ENCODE data around the gene SRSF3. TPM values are rescaled to one million over a fixed set of nuclear protein-coding genes. Genes with fewer than 3 reads are reported as not detected.
"Not testable (repeated sequence)": the region's sequence is repeated elsewhere in the genome, so short reads cannot be mapped to it uniquely, and the experiment has no call there.

Gene SRSF3
- total RNA-seq, 4 donors from 2014 or later, result 101 to 156 (median 142) TPM

DNA sequence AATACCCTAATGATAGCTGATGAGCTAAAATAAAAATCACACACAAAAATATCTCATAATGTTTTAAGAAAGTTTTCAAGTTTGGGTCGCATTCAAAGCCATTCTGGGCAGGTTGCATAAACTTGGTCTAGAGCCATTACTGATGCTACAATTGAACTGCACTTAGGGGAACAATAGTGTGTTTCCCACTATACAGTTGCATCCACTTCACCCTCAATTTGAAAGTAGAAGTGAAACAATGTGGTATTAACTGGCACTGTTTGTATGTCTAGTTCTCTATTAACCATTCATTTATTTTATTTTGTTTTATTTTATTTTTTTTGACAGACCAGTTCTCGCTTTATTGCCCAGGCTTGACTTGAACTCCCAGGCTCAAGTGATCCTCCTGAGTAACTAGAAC lies 23.9 kb upstream of the SRSF3 start:
- no peak overlapping the region for H3K4me3 ChIP-seq
- no peaks in the 10 kb centered on the region for H3K36me3 ChIP-seq
- no peak for TF ChIP-seq POLR2A (IDR thresholded peaks at IDR 0.05)
- TF ChIP-seq, protein P1, sequence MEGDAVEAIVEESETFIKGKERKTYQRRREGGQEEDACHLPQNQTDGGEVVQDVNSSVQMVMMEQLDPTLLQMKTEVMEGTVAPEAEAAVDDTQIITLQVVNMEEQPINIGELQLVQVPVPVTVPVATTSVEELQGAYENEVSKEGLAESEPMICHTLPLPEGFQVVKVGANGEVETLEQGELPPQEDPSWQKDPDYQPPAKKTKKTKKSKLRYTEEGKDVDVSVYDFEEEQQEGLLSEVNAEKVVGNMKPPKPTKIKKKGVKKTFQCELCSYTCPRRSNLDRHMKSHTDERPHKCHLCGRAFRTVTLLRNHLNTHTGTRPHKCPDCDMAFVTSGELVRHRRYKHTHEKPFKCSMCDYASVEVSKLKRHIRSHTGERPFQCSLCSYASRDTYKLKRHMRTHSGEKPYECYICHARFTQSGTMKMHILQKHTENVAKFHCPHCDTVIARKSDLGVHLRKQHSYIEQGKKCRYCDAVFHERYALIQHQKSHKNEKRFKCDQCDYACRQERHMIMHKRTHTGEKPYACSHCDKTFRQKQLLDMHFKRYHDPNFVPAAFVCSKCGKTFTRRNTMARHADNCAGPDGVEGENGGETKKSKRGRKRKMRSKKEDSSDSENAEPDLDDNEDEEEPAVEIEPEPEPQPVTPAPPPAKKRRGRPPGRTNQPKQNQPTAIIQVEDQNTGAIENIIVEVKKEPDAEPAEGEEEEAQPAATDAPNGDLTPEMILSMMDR (IDR thresholded peaks at IDR 0.05), result no peak
- no peaks in the 10 kb centered on the region for H3K4me1 ChIP-seq
- no peak for DNase-seq
- no peaks in the 10 kb centered on the region for H3K27me3 ChIP-seq
- peaks cover 0 to 3% (median 0%) of the 10 kb centered on the region in 4 donors for H3K9me3 ChIP-seq
- H3K27ac ChIP-seq, result no peak overlapping the region

DNA sequence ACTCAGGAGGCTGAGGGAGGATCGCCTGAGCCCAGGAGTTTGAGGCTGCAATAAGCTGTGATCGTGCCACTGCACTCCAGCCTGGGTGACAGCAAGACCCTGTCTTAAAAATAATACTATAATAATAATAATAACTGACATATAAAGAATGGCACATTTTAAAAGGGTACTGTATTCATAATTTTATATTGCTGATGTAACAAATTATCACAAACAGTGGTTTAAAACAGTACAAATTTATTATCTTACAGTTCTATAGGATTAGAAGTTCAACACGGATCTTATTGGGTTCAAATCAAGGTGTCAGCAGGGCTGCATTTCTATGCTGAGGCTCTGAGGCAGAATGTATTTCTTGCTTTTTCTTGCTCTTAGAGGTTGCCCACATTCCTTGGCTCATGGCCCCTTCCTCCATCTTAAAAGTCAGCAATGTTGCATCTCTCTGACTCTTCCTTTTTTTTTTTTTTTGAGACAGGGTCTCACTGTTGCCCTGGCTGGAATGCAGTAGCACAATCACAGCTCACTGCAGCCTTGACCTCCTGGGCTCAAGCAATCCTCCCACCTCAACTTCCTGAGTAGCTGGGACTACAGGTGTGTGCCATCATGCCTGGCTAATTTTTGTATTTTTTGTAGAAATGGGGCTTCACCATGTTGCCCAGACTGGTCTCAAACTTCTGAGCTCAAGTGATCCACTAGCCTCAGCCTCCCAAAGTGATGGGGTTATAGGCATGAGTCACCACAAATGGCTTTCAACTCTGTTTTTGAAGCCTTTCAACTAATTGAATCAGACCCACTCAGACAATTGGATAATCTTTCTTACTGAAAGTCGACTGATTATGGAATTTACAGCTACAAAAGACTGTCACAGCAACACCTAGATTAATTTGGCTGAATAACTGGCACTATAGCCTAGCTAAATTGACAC lies 22.8 kb upstream of the SRSF3 start:
- TF ChIP-seq POLR2A (IDR thresholded peaks at IDR 0.05), result no peak
- TF ChIP-seq, protein P1 (IDR thresholded peaks at IDR 0.05), result no peak
- no peaks in the 10 kb centered on the region for H3K36me3 ChIP-seq
- no peak overlapping the region for H3K4me3 ChIP-seq
- H3K27ac ChIP-seq, result no peak overlapping the region
- peaks cover 0 to 3% (median 0%) of the 10 kb centered on the region in 4 donors for H3K9me3 ChIP-seq
- no peaks in the 10 kb centered on the region for H3K4me1 ChIP-seq
- no peak for DNase-seq
- H3K27me3 ChIP-seq, result no peaks in the 10 kb centered on the region

DNA sequence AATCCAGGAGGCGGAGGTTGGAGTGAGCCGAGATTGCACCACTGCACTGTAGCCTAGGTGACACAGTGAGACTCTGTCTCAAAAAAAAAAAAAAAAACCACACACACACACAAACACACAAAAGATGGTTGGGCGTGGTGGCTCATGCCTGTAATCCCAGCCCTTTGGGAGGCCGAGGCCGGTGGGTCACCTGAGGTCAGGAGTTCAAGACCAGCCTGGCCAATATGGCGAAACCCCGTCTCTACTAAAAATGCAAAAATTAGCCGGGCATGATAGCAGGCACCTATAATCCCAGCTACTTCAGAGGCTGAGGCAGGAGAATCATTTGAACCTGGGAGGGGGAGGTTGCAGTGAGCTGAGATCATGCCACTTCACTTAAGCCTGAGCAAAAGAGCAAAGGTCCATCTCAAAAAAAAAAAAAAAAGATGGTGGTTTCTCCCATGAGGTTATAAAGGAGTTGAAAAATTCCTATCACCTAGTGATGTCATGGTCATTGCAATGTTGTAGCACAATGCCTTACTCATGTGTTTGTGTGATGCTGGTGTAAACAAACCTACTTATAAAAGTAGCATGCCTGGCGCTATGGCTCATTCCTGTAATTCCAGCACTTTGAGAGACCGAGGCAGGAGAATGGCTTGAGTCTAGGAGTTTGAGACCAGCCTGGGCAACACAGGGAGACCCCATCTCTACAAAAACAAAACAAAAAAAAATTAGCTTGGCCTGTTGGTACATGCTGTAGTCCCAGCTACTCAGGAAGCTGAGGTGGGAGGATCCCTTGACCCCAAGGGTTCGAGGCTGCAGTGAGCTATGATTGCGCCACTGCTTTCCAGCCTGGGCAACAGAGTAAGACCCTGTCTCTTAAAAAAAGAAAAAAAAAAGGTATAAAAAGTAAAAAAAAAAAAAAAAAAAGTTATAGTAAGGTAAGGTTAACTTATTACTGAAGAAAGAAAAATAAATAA lies 21.5 kb upstream of the SRSF3 start:
- DNase-seq, H3K9me3 ChIP-seq, H3K27me3 ChIP-seq, H3K36me3 ChIP-seq, H3K4me1 ChIP-seq, H3K4me3 ChIP-seq, H3K27ac ChIP-seq: not testable (repeated sequence)

DNA sequence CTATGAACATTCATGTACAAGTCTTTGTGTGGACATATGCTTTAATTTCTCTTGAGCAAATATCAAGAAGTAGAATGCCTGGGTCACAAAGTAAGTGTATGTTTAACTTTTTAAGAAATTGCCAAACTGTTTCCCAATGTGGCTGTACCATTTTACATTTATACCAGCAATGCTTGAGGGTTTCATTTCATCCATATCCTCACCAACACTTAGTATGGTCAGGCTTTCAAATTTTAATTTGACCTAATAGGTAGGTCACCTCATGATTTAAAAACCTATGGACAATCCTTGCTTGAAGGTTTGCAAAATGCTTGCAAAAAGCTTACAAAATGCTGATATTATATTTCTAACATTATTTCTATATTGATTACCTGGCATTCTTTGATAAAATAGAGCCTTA lies 19.5 kb upstream of the SRSF3 start:
- Histone ChIP-seq H3K27me3 (no peaks in the 10 kb centered on the region), H3K36me3 (no peaks in the 10 kb centered on the region), H3K4me3 (no peak overlapping the region), H3K9me3 (peaks cover 0 to 3% (median 0%) of the 10 kb centered on the region in 4 donors), H3K27ac (no peak overlapping the region), H3K4me1 (no peaks in the 10 kb centered on the region)
- TF ChIP-seq, protein P1 (IDR thresholded peaks at IDR 0.05), result no peak
- no peak for TF ChIP-seq POLR2A (IDR thresholded peaks at IDR 0.05)
- DNase-seq, result no peak

DNA sequence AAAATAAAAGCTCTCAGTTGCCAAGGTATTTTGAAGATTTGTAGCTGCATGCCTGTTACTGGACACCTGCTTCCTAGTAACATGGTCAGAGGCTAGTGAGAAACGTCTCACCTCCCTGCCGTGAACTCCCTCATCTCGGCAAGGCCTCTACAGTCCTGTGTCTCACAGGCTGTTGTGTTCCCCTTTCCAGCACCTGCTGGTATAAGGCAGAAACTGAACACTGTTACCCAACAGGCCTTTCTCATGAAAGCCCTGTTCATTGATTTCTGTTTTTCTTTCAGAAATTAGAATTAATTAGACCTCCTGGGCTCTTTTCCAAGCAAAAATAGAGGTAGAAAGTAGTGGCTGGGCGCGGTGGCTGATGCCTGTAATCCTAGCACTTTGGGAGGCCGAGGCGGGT lies 17.6 kb upstream of the SRSF3 start:
- H3K4me1 ChIP-seq, result peaks cover 0 to 5% (median 0%) of the 10 kb centered on the region in 4 donors
- no peak overlapping the region for H3K4me3 ChIP-seq
- H3K27ac ChIP-seq, result no peak overlapping the region
- no peak for DNase-seq
- H3K9me3 ChIP-seq, result peaks cover 0 to 2% (median 0%) of the 10 kb centered on the region in 4 donors
- no peaks in the 10 kb centered on the region for H3K27me3 ChIP-seq
- no peaks in the 10 kb centered on the region for H3K36me3 ChIP-seq
- no peak for TF ChIP-seq POLR2A (IDR thresholded peaks at IDR 0.05)
- TF ChIP-seq, protein P1 (IDR thresholded peaks at IDR 0.05), result no peak
